Right cardiac atrium (tissue), 5 donors: ENCODE data around the gene CCDC174. TPM values are rescaled to one million over a fixed set of nuclear protein-coding genes. Genes with fewer than 3 reads are reported as not detected.
A peak's percentile ranks its signal among the peaks of the same experiment; 100 is the strongest.
"Not testable (repeated sequence)": the region's sequence is repeated elsewhere in the genome, so short reads cannot be mapped to it uniquely, and the experiment has no call there.

Experiments used
- ATAC-seq, 2 donors: fragments of 200-7000 bp; cut with Tn5 transposase; one replicate each; pipeline versions ENCODE4 v1.8.0 to v1.9.1; 2020; ENCODE audit warnings: moderate library complexity in 2 of 2, mild to moderate bottlenecking in 1 of 2
- DNase-seq, 3 donors: peaks; one replicate each; pipeline ENCODE4 v3.0.0-alpha.2; 2020
- H3K27ac ChIP-seq: one replicate; pipeline ENCODE4 v1.5.1; 2013; ENCODE audit warnings: mild to moderate bottlenecking, low read length, control low read depth, moderate library complexity
- H3K27me3 ChIP-seq: one replicate; pipeline ENCODE4 v1.6.1; 2013; ENCODE audit not compliant: control insufficient read depth, insufficient read depth
- H3K4me1 ChIP-seq: one replicate; pipeline ENCODE4 v1.6.1; 2013; ENCODE audit warnings: low read length; ENCODE audit not compliant: control insufficient read depth, insufficient read depth
- H3K4me3 ChIP-seq: one replicate; pipeline ENCODE4 v1.5.1; 2013; ENCODE audit warnings: low read length, control low read depth
- H3K9me3 ChIP-seq: one replicate; pipeline ENCODE4 v1.6.1; 2013; ENCODE audit warnings: low read length; ENCODE audit not compliant: control insufficient read depth
- WGBS: extraction: QIAGEN DNeasy Blood & Tissue Kit; methylation state at CpG from one replicate; pipeline ENCODE4 v1.1.7; 2013; 5-methylcytosine and 5-hydroxymethylcytosine counted together
- intact Hi-C, 4 donors: fragments of 100-400 bp; cut with DNase I; formaldehyde crosslinking; loops; one replicate each; pipeline versions ENCODE4 v1.11.0 to v1.14.0; 2022 to 2023
- long read RNA-seq, 4 donors: library from polyadenylated mRNA; unstranded; transcript quantifications; one replicate each; pipeline ENCODE4 v2.0.0, GENCODE V29; 2020 to 2021
- polyA plus RNA-seq: library from polyadenylated mRNA; stranded (reverse); fragments of 200-250 nt; gene quantifications from one replicate; pipeline ENCODE4 v1.2.3, GENCODE V29; 2013
- total RNA-seq, 4 donors: library from RNA; stranded (reverse); fragmentation: NEBNext Ultra II Directional; extraction: Animal tissue kit (Norgen Biotek cat#: 25700); gene quantifications; one replicate each; pipeline ENCODE4 v1.2.1, GENCODE V29; 2021
- donor health status: healthy with polysubstance abuse.
- donor health status: DM: no; HTN: yes; CAD: no.
- donor health status: DM: no; HTN: no; CAD: no.
- donor health status: DM: no; HTN: yes; CAD: no; lungs with severe emphysema.
- donor health status: DM: yes; HTN: yes; CAD: no.

CCDC174 gene
- total RNA-seq (10 to 100 TPM in 3 of 4 donors, 1 to 10 TPM in 1; 9.3 to 18.3 (median 11.2) TPM), polyA plus RNA-seq (9.8 TPM)
- long read RNA-seq, donor 1, transcript CCDC174-202 (11 exons, 2,942 nt): major isoform, 10 of 19 reads
- long read RNA-seq, donor 1, partial matches to known transcripts: 6 of 19 reads
- long read RNA-seq, donor 1, other reads (novel, unspliced or antisense): 3 of 19 reads
- long read RNA-seq, donor 2, transcript CCDC174-202 (11 exons, 2,942 nt): major isoform, 5 of 6 reads
- long read RNA-seq, donor 2, partial matches to known transcripts: 1 of 6 reads
- long read RNA-seq, donor 2, other reads (novel, unspliced or antisense): 0 of 6 reads
- long read RNA-seq, donor 3, partial matches to known transcripts: 4 of 12 reads
- long read RNA-seq, donor 3, other reads (novel, unspliced or antisense): 2 of 12 reads
- long read RNA-seq, donor 4, partial matches to known transcripts: 2 of 6 reads
- long read RNA-seq, donor 4, other reads (novel, unspliced or antisense): 1 of 6 reads

DNA sequence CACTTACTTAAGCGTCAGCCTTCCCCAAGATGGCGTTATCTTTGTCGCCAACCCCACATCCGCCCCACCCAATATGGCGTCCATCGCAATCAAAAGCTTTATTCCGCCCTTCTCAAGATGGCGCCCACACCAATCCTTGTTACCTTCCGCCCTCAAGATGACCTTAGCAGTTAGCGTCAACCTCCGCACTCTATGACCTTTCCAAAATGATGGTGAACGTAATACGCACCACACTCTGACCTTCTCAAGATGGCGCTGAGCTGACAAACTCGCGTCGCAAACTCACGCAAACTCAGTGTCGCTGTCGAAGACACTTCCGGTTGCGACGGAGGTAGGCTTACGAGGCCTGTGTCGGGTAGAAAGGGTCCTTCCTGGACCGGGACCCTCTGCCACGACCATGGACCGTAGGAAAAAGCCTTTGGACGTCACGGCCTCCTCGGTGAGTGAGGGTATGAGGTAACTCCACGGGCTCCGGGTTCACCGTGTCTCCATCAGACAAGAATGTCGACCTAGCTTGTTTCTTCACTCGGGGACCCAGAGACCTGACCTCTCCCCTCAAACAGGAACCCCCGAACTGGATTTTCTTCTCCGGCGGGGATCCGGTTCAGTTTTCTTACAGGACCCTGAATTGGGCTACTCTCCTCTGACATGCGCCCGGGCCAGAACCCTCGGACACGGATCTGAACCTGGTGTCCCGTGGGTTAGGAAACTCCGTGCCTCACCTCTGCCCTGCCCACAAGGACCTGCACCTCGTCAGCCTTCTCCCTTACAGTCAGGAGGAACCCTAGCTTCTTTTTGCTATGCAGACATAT lies at the start of gene CCDC174:
TSS of gene CCDC174 (plus strand) at position 323 of the 812 bp plus-strand sequence. CDS start at position 398, 75 bp downstream.
- Histone ChIP-seq H3K9me3 (no peaks in the 10 kb centered on the region), H3K27ac (peak within 1 kb of the TSS; percentile 75), H3K4me3 (peak within 1 kb of the TSS; percentile 80), H3K27me3 (no peaks in the 10 kb centered on the region), H3K4me1 (no peaks in the 10 kb centered on the region)
- ATAC-seq (peak; percentile 97 to 98), DNase-seq (peak; percentile 94 to 96 (median 95))
- intact Hi-C loops: no loop called here
- WGBS: under 1% methylated on average over 47 of the region's 47 CpGs

DNA sequence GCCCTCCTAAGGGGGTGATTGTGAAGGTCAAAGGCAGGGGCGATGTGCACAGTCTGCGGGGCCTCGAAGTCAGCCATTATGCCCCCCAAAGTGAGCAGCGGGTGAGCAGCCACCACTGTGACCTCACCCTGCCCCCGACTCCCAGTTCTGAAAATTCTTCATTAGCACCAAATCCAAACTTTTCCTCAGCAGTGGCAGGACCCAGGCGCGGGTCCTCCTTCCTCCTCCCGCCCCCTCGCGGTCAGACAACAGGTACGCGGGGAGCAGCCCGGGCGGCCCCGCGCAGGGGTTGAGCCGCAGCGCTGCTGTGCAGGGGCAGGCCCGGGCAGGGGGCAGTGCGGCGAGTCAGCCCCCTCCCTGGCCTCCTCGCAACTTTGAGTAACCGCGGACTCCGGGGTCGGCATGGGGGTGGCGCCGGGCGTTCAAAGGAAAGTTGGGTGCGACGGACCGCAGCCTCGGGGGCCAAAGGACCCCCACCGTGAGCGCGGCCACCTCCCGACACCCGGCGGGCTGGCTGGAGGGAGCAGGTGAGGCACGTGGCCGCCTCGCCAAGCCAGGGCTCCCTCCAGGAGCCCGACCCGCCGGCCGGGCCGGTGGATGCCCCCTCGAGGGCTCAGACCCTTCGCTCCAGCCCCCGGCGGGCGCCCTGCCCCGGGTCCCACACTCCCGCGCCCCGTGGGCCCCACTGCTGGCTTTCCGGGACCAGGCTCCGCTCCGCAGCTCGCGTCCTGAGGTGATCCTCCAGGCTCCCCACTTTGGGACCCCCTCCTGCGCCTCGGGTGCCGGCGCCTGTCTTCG lies 49.4 kb upstream of the CCDC174 start:
- no peak for DNase-seq
- H3K4me1 ChIP-seq: no peaks in the 10 kb centered on the region
- peak; percentile 7 to 30 for ATAC-seq
- no peaks in the 10 kb centered on the region for H3K27me3 ChIP-seq
- 2% methylated on average over 66 of the region's 66 CpGs for WGBS
- intact Hi-C loops: no loop called here
- no peaks in the 10 kb centered on the region for H3K9me3 ChIP-seq
- H3K27ac ChIP-seq: no peak overlapping the region
- peak overlapping the region; percentile 59 for H3K4me3 ChIP-seq

DNA sequence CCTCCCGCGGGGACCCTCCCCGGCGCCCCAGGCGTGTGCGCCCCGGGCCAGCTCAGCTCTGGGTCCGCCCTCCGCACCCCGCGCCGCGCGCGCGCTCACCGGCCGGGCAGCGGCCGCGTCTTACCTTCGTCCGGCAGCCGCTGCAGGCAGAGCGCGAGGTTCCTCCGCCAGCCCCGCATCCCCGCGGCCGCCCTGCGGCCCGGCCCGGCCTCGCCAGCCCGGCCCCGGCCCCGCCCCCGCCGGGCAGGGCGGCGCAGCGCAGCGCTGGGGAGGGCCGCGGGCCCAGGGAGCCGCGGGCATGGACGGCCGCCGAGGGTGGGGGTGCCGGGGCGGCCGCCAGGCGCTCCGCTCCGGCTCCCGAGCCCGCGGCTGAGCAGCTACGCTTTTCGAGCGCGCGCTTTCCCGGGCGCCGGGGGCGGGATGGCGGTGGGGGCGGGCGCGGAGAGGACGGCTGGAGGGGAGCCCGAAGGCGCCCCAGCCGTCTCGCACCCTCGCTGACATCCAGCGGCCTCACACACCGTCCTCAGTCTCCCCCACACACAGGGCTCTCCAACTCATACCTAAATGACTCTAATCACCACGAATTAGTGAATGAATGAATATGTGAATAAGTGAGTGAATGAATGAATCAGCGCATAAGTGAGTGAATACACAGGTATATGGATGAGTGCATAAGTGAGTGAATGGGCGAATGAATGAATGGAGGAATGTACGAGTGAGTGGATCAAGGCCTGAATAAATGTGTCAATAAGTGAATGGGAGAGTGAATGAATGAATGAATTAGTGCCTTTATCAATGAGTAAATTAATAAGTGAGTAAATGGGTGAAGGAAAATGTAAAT lies 48.5 kb upstream of the CCDC174 start:
- intact Hi-C loops: no loop called here
- 4% methylated on average over 83 of the region's 85 CpGs for WGBS
- DNase-seq (no peak), ATAC-seq (peak in 1 of 2 donors; percentile 14)
- H3K27ac ChIP-seq: no peak overlapping the region
- peak overlapping the region; percentile 59 for H3K4me3 ChIP-seq
- H3K9me3 ChIP-seq: no peaks in the 10 kb centered on the region
- H3K27me3 ChIP-seq: no peaks in the 10 kb centered on the region
- no peaks in the 10 kb centered on the region for H3K4me1 ChIP-seq

DNA sequence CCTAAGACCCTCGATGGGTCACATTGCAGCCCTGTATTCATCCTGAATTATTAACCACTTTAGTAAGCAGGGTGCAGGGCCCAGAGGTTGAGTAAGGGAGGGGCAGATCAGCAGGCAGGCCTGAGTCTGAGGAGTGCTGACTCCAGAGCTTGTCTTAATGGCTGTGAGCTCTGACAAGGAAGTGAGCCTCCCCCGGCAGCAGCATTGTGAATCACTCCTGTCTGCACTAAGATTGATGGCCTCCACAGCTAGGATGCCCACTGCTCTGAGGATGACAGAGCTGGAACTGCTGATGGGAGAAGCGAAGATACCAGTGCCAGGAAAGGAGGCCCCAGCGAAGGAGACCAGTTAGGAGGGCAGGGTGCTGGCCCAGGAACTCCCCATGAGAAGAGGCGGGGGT lies 46.5 kb upstream of the CCDC174 start:
- H3K4me3 ChIP-seq: no peak overlapping the region
- H3K27ac ChIP-seq: no peak overlapping the region
- H3K9me3 ChIP-seq: no peaks in the 10 kb centered on the region
- H3K4me1 ChIP-seq: no peaks in the 10 kb centered on the region
- 74% methylated on average over 5 of the region's 5 CpGs for WGBS
- no peak for DNase-seq
- intact Hi-C loops: no loop called here
- ATAC-seq: no peak
- no peaks in the 10 kb centered on the region for H3K27me3 ChIP-seq

- no peak for DNase-seq
- Histone ChIP-seq H3K27me3 (no peaks in the 10 kb centered on the region), H3K4me3 (no peak overlapping the region), H3K9me3 (no peaks in the 10 kb centered on the region), H3K4me1 (no peaks in the 10 kb centered on the region), H3K27ac (no peak overlapping the region)
- intact Hi-C loops: no loop called here
- WGBS: 64% methylated on average over 8 of the region's 8 CpGs
- no peak for ATAC-seq
These were observed 45.8 kb upstream of the CCDC174 start for GRCh38 chr3:14605744-14606143.

- intact Hi-C loops: no loop called here
- Histone ChIP-seq H3K27ac (no peak overlapping the region), H3K27me3 (no peaks in the 10 kb centered on the region), H3K9me3 (no peaks in the 10 kb centered on the region), H3K4me3 (no peak overlapping the region), H3K4me1 (no peaks in the 10 kb centered on the region)
- 37% methylated on average over 6 of the region's 7 CpGs for WGBS
- DNase-seq (peak in 1 of 3 donors; percentile 64), ATAC-seq (peak; percentile 43 to 62)
These were observed 44.8 kb upstream of the CCDC174 start for GRCh38 chr3:14606669-14607339.

GRCh38 chr3:14608298-14608697 lies 43.3 kb upstream of the CCDC174 start:
- Histone ChIP-seq H3K4me1 (no peaks in the 10 kb centered on the region), H3K27ac (no peak overlapping the region), H3K27me3 (no peaks in the 10 kb centered on the region), H3K4me3 (no peak overlapping the region), H3K9me3 (no peaks in the 10 kb centered on the region)
- intact Hi-C loops: no loop called here
- ATAC-seq (no peak), DNase-seq (no peak)
- 70% methylated on average over 3 of the region's 3 CpGs for WGBS

GRCh38 chr3:14609058-14609457 lies 42.5 kb upstream of the CCDC174 start:
- ATAC-seq, H3K27me3 ChIP-seq, H3K9me3 ChIP-seq, H3K4me3 ChIP-seq, H3K27ac ChIP-seq, H3K4me1 ChIP-seq, DNase-seq, intact Hi-C loops: not testable (repeated sequence)
- whole genome bisulfite sequencing: 96% methylated on average over 3 of the region's 3 CpGs

- ATAC-seq: no peak
- 67% methylated on average over 4 of the region's 4 CpGs for WGBS
- H3K27me3 ChIP-seq: no peaks in the 10 kb centered on the region
- H3K4me1 ChIP-seq: no peaks in the 10 kb centered on the region
- H3K27ac ChIP-seq: no peak overlapping the region
- H3K4me3 ChIP-seq: no peak overlapping the region
- DNase-seq: no peak
- H3K9me3 ChIP-seq: no peaks in the 10 kb centered on the region
- intact Hi-C loops: no loop called here
These were observed 42.1 kb upstream of the CCDC174 start for GRCh38 chr3:14609506-14609905.

GRCh38 chr3:14609941-14610340 lies 41.6 kb upstream of the CCDC174 start:
- intact Hi-C loops: no loop called here
- no peak overlapping the region for H3K4me3 ChIP-seq
- ATAC-seq (no peak), DNase-seq (no peak)
- no peaks in the 10 kb centered on the region for H3K9me3 ChIP-seq
- H3K4me1 ChIP-seq: no peaks in the 10 kb centered on the region
- no peak overlapping the region for H3K27ac ChIP-seq
- no peaks in the 10 kb centered on the region for H3K27me3 ChIP-seq
